Renal cortex interstitium (tissue), 11 donors: ENCODE measurements around the gene GPR39. TPM values are rescaled to one million over a fixed set of nuclear protein-coding genes. Genes with fewer than 3 reads are reported as not detected.

Experiments
- DNase-seq, 11 donors: peaks; one replicate each; pipeline ENCODE4 v3.0.0-alpha.2; 2013; ENCODE audit warnings: low read depth in 9 of 11, low spot score in 4 of 11; ENCODE audit errors: extremely low read depth in 1 of 11
- polyA plus RNA-seq, 3 donors: library from polyadenylated mRNA; unstranded; fragments of 120-200 nt; gene quantifications; one replicate each; pipeline ENCODE4 v1.2.1, GENCODE V29; 2013; ENCODE audit not compliant: insufficient read length in 3 of 3

GPR39 gene
- polyA plus RNA-seq, 3 donors: 2.6 to 3.7 (median 3.3) TPM

DNA sequence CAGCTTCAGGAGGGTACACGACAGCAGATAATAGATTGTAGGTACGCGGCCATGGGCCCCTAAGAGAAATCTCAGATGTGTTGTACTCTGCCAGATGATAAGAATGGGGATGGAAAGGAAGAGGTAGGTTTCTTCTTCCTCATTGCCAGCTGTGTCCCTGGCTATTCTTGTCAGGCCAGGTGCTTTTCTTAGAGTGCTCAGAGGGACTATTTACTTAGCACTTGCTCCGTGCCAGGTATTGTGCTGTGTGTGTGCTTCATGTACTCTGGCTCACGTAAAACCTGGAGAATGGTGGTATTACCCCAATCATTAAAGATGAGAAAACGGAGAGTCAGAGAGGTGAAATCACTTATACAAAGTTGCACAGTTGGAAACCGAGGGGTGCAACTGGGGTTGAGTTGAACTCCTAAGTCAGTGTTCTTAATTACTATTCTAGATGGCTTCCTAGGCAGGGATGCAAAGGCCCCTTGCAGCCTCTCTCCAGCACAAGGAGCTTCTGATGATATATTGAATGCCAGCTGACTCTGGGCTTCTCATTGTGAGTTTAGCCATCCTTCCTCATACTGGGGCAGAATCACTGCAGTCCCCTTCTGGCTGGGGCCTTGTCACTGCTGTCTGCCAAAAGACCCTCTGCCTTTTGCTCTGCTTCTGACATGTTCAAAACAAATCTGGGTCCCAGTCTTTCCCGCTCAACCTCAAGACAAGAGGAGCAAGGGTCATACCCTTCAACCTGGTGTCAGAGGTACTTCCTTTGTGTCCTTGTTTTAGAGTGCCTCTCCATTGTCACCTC is 192.7 kb downstream of the GPR39 start:
- no peak for DNase-seq

GRCh38 chr2:132611719-132612118 is 195.1 kb downstream of the GPR39 start:
- DNase-seq: no peak

GRCh38 chr2:132615329-132616085 is 198.9 kb downstream of the GPR39 start:
- DNase-seq: no peak

DNA sequence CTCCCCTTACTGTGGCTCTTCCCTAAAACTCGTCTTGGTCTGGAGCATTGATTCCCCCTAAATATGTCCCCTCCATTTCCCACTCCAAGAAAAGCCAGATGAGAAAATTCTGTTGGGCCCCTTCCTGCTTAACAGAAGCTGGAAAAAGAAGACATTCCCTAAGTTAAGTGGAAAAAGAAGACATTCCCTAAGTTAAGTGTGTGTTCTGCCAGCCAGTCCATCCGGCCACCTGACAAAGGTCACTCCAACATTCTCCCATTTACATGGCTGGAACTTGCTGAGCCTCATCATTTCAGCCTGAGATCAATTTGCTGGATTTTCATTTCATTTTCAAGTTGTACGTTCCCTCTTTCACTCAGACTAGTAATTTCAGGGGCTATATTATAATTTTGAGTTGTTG is 201.4 kb downstream of the GPR39 start:
- DNase-seq: no peak

DNA sequence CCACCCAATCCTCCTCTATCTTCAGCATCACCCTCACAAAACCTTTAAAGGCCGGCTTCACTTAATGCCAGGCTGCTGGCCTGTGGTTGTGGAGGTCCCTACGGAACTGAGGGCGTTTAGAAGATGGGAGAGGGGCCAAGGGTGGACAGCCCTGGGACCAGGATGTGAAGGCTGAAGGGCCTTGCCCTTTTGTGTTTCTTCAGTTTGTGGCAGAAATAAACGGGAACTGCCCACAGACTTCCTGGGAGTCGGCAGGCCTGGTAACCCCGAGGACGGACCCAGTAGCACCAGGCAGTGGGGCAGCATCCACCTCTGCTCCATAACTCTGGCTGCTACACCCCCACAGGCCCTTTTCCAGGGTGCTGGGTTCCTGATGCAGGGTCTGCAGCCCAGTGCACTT is 202.1 kb downstream of the GPR39 start:
- no peak for DNase-seq

DNA sequence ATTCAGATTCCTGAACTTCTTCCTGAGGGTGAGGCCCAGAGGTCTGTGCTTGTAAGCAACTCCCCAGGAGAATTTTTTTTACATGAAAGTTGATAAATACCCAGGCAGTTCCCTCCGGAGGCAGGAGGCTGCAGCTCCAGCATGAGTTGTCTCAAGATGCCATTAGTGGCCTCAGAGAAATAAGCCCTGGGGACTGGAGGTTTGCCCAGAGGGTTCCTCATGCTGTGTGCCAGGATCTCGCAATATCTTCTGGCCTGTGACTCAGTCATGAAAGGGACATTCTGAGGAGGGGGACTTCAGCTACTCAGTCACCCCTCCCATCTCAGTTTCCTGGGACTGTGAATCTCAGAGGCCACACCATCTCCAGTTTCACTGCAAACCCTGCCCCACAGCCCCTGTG is 203.5 kb downstream of the GPR39 start:
- DNase-seq: no peak

DNA sequence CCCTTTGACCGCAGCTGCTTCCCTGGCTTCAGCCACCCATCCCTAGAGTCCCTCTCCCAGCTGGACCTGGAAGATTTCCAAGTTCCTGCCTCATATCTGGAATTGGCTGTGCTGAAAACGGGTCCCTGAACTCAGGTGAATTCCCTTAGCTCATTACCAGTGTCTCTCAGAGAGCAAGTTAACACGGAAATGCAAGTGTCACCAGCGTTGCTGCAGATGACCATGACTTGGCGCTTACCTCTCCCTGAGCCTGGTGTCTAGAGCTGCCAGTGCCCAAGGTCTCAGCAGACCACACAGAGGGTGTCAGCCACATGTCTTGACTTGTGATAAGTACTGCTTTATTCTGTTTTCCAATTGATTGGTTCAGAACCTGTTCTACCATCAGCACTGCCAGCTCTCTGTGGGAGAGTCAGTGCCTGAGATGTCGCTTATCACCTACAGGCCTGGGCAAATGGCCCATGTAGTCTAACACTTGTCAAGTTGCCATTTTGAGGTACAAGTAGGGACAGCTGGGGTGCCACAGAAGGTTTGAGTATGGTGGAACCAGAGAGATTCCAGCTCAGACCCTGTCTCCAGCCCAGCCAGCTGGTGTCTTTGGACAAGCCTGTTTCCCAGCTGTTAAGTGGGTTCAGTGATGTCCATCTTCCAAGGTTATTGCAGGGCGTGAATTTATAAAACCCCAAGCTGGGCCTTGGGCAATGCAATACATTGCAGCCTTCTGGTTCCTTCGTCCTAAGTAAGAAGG is 204.7 kb downstream of the GPR39 start:
- no peak for DNase-seq

DNA sequence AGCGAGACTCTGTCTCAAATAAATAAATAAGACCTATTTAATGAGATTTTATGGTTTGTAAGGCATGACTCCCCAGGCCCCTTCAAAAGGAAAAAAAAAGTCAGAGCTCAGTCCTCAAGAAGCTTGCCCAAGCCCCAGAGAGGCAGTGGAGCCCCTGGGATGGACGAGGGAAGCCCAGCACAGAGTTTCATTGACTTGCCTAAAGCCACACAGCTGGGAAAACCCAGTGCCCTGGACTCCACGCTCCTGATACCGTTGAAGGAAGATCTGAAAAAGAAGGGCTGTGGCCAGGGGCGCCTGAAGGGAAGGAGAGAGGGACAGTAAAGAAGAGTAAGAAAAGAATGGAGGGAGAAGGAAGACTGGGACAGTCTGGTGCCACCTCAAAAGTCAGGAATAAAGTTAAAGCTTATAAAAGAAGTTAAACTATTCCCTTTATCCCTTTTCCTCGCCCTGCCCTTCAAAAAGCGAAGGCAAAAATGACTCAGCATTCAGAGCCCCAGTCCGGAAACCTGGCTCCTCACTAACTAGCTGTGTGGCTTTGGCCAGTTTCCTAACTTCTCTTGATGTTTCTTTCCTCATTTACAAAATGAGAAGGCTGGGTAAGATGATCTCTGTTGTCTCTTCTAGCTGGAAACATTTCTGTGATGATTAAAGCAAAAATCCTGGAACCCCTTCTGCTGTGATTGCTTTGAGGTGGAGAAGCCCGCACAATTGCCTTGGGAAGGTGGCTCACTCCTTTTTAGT is 206.7 kb downstream of the GPR39 start:
- DNase-seq: no peak

DNA sequence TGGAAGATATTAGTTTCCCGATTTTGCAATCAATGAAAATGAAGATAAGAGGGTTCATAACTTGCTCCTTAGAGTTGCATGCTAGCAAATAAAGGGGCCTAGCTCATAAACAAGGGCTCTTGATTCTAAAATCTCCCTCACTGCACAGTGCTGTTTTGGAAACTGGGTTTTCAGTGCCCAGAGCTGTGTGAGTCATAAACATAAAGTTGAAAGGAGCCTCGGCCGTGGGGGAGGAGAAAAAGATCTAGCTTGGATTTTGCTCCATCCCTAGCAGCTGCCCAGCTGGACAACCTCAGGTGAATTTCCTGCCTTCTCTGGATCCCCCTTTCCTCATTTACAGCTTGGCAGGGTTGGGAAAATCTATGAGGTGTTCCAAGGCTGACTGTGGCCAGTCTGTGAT is 210.9 kb downstream of the GPR39 start:
- no peak for DNase-seq

- peak in 1 of 11 donors; percentile 39 for DNase-seq
Measured at GRCh38 chr2:132632000-132632649, 215.5 kb downstream of the GPR39 start.

GRCh38 chr2:132633635-132634034 is 217.0 kb downstream of the GPR39 start:
- DNase-seq: no peak

- DNase-seq: no peak
Measured at GRCh38 chr2:132636346-132636745, 219.7 kb downstream of the GPR39 start.

- DNase-seq: no peak
Measured at GRCh38 chr2:132638313-132639040, 221.9 kb downstream of the GPR39 start.

GRCh38 chr2:132640116-132640515 is 223.5 kb downstream of the GPR39 start:
- DNase-seq: no peak

GRCh38 chr2:132641819-132642218 is 225.2 kb downstream of the GPR39 start:
- no peak for DNase-seq

DNA sequence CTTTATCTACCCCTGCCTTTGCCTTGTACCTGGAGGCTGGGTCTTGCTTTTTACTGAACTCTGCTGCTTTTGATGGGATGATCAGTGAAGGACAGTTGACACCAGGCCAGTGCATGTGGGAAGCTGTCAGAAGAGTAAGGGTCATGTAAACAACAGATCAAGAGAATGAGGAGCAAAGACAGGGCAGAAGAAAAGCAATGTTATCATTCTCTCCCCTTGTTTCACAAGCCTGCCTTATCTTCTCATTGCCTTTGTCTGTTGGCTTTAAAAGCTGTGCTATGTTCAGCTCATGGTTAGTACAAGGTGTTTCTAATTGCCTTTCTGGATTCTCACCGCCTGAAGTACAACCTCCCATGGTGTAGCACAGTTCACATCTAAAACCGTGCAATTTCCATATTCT is 225.8 kb downstream of the GPR39 start:
- no peak for DNase-seq

DNA sequence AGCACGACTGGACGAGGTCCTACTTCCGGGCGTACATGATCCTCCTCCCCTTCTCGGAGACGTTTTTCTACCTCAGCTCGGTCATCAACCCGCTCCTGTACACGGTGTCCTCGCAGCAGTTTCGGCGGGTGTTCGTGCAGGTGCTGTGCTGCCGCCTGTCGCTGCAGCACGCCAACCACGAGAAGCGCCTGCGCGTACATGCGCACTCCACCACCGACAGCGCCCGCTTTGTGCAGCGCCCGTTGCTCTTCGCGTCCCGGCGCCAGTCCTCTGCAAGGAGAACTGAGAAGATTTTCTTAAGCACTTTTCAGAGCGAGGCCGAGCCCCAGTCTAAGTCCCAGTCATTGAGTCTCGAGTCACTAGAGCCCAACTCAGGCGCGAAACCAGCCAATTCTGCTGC is 228.6 kb downstream of the GPR39 start:
- DNase-seq: no peak
